NCI-H1694 (cell line): Measurements from ENCODE around the gene DNAH17.

Source experiments
- DNase-seq: peaks from one replicate; lab custom pipeline; 2025; lab: John Stamatoyannopoulos, UW

Gene DNAH17

GRCh38 chr17:78430892-78431691 lies 146.1 kb downstream of the DNAH17 start:
- DNase-seq, result no peak

- no peak for DNase-seq
Observed at GRCh38 chr17:78429618-78429995, 147.6 kb downstream of the DNAH17 start.

GRCh38 chr17:78428836-78429617 lies 148.2 kb downstream of the DNAH17 start:
- DNase-seq, result no peak

DNA sequence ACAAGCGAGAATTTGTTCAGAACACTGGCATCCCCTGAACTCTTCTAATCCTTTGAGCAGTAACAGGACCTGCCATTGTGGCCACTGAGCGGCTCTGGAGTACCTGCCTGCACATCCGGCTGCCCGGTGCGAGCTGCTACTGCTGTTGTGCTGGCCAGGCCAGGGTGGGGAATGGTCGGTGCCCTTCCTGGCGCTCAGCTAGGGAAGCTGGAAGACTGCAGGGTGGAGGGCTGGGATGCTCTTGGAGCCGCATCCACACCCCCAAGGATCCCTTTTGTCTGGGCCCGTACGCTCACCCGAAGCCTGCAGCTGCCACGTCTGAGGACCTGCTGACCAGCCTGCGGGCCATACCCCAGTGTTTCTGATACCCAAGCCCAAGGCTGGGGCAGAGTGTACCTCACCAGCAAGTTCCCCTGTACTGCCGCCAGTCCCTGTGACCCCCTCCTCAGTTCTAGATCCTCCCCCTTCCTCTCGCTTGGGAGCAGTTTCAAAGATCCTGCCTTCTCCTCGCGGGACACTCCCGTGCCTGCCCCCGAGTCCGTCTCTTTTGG lies 149.1 kb downstream of the DNAH17 start:
- no peak for DNase-seq

DNA sequence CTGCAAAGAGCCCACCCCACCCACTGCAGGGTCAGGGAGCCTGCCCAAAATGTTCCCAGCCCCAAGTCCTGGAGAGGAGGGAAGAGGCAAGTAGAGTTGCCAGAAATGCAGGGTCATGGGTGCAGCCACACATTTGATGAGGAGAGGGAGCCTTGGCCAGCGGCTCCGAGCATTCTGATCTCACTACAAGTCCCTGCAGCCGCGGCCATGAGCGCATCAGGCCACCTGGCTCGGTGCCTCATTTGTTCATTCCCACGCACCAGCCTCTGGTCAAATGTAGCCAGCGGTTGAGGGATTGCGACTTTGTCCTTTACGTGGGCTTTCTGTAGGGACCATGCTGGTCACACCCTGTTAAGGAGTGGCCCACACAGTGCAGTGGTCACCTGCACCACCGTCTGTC lies 150.1 kb downstream of the DNAH17 start:
- DNase-seq, result no peak

DNA sequence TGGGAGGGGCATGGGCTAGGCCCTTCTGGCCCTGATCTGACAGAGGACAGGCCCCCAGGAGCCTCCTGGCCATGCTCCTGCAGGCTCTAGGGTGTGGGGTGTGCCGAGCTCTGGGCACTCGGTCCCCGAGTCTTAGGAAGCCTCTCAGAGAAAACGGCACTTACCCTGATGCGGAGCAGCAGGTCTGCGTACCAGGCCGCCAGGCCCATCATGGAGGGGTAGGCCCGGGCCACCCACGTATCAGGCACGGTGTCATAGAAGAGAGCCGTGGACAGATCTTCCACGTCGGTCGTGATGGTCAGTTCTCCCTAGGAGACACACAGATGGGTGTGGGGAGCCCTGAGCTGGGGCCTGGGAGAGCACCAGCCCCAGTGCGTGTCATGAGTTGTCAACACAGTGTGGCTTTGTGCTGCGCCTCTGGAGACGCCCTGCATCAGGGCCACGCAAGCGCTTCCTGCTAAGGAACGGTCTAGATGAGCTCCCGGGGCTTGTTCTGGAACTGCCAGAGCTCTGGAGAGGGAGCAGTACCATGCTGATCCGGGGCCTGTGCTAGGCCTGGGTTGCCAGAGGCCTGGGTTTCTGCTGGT lies 150.8 kb downstream of the DNAH17 start:
- no peak for DNase-seq

GRCh38 chr17:78425429-78425828 lies 151.8 kb downstream of the DNAH17 start:
- no peak for DNase-seq

DNA sequence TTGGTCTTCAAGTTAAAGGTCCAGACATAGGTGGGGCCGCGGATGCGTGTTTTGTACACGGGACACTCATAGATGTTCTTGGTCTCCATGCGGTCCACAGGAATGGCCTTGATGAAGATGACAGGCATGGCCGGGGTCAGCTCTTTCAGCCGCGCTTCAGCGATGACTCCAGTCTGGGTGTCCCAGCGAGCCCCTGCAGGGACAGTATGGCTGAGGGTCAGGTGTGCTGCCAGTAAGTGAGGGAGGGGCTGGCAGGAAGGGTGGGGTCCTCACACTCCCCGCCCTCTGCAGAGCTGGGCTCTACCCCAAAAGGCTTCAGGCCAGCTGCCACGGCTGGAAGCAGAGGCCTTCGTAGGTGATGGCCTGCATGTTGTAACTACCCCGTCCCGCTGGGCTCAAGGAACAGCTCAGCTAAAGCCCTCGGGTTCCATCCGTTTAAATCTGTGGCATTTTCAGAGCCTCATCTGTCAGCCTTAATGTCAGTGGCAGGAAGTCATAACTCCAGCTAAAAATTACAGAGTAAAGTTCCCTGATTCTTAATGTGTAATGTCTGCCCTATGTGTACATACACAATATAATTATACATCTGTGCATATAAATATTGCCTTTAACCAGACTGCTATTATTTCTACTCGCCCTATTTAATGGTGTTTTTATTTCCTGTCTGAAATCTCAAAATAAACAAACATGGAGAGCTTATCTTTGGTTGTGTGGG lies 153.1 kb downstream of the DNAH17 start:
- no peak for DNase-seq

- no peak for DNase-seq
Observed at GRCh38 chr17:78422872-78423588, 154.2 kb downstream of the DNAH17 start.

- no peak for DNase-seq
Observed at GRCh38 chr17:78422267-78422605, 155.0 kb downstream of the DNAH17 start.

- peak; percentile 55 for DNase-seq
Observed at GRCh38 chr17:78421534-78422266, 155.5 kb downstream of the DNAH17 start.

DNA sequence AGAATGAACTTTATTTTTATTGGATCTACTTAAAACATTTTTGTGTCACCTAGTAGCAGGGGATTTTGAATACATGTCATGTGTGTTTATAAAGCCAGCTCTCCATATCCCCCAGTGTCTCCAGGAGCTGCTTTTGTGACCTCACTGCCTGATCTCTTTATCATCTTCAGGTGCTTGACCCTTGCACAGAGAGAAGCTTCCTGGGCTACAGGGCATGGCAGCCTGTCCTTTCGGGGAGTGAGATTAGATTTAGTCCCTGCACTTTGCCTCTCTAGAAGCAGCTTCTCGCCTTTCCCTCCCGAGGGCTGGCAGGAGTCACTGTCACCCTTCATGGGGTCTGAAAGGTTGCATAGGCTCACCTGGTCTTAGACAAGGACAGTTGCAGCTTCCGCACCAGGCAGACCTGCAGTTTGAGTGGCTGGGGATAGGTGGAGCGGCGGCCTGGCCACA lies 156.1 kb downstream of the DNAH17 start:
- no peak for DNase-seq

DNA sequence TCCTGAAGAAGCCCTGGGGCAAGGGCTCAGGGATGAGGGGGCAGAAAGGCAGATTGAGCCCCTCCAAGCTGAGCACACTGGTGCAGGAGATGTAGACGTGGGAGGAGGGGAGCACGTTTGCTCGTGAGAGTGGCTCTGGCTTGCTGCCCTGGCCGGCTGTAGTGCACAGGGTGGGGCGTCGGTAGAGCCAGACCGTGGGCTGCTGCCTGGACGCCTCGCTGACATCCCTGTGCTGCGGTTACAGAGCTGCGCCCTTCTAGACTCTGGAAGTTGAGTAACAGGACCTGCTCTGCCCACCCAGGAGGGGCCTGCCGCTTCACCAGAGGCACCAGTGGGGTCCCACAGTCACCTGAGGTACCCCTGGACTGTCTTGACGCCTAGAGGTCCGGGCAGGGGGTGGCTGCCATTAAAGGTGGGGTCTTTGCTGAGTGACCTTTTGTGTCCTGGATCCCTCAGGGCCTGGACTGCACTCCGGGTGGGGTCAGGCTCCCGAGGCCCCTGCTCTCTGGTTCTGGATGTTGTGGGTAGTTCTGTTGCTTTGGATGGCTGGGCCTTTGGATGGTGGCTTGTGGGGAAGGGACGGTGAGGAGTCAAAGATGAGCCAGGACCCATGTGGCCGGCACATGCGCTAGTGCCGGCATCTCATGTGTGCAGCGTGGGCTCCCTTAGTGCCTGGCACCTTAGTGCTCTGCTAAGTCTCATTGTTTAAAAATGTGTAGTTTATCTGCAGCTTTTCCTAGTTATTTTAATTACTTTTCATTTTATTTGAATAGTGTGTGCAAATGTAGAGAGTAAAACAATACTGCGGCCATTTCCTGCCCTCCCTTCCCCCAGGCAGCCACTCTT lies 157.0 kb downstream of the DNAH17 start:
- no peak for DNase-seq

DNA sequence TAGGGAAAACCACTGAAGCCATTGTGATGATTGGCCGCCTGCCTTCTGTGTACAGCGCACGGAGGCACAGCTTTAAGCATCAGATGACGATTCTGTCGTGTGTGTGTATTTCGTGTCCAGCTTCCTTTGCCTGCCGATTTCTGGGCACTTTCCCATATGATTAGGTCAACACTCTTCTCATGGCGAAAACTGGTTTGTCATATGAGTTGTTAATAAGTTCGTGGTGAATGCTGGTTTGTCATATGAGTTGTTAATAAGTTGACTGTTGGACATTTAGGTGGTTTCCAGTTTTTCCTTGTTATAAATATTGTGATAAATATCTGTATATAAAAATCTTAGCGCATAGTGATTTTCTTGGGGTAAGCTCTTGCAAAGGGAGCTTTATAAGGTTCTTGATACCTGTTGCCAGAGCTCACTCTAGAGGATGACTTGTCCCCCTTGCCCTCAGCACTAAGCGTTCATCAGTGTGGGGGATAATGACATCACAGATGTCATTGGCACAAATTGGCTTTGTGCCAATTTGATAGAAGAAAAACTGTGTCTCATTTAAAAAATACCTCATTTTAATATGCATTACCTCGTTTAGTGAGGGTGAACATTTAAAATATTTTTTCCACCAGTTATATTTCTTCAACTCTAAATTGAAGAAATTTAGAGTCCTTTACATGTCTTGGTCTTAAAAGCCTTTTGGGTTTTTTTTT lies 158.7 kb downstream of the DNAH17 start:
- no peak for DNase-seq

GRCh38 chr17:78417531-78417909 lies 159.7 kb downstream of the DNAH17 start:
- DNase-seq, result no peak

- no peak for DNase-seq
Observed at GRCh38 chr17:78416791-78417530, 160.2 kb downstream of the DNAH17 start.

- DNase-seq, result no peak
Observed at GRCh38 chr17:78415821-78416711, 161.1 kb downstream of the DNAH17 start.
